Uterus (tissue), 4 donors: ENCODE data around the gene PRSS22. TPM values are rescaled to one million over a fixed set of nuclear protein-coding genes. Genes with fewer than 3 reads are reported as not detected.

ENCODE experiments used
- DNase-seq, 2 donors: peaks; one replicate each; pipeline ENCODE4 v3.0.0-alpha.2; 2019 to 2020
- H3K27ac ChIP-seq, 2 donors: fragments of 200-600 bp; sonication (generic); 1 replicate in 1 of 2; 2 replicates in 1 of 2; pipeline ENCODE4 v1.5.1; 2016 to 2018
- H3K27me3 ChIP-seq, 2 donors: fragments of 200-600 bp; sonication (generic); one replicate each; pipeline ENCODE4 v1.5.1; 2018 to 2019; ENCODE audit warnings: control low read depth in 1 of 2
- H3K36me3 ChIP-seq, 2 donors: fragments of 200-600 bp; sonication (generic); one replicate each; pipeline ENCODE4 v1.5.1; 2019; ENCODE audit warnings: control low read depth in 1 of 2
- H3K4me1 ChIP-seq, 2 donors: fragments of 200-600 bp; sonication (generic); one replicate each; pipeline ENCODE4 v1.5.1; 2018 to 2019; ENCODE audit warnings: control low read depth in 1 of 2
- H3K4me3 ChIP-seq, 2 donors: fragments of 200-600 bp; sonication (generic); 1 replicate in 1 of 2; 2 replicates in 1 of 2; pipeline ENCODE4 v1.5.1; 2018 to 2019; ENCODE audit warnings: mild to moderate bottlenecking in 1 of 2
- H3K9me3 ChIP-seq, 2 donors: fragments of 200-600 bp; sonication (generic); one replicate each; pipeline ENCODE4 v1.5.1; 2019; ENCODE audit warnings: control low read depth in 1 of 2
- CTCF ChIP-seq, 4 experiments: fragments of 200-600 bp in 2 of 4; fragments of 450-650 bp in 2 of 4; sonication (generic) in 2 of 4; IDR thresholded peaks; one replicate each; pipeline ENCODE4 v1.5.1; 2016 to 2019; ENCODE audit warnings: antibody characterized with exemption in 4 of 4, mild to moderate bottlenecking in 2 of 4, moderate library complexity in 1 of 4
- POLR2A ChIP-seq, 2 donors: fragments of 450-650 bp; IDR thresholded peaks; one replicate each; pipeline ENCODE4 v1.6.1; 2016; ENCODE audit warnings: antibody characterized with exemption in 2 of 2, mild to moderate bottlenecking in 1 of 2, moderate library complexity in 1 of 2
- intact Hi-C: fragments of 100-400 bp; cut with DNase I; formaldehyde crosslinking; loops from one replicate; pipeline ENCODE4 v1.15.1; 2023; ENCODE audit warnings: low total_unique reads
- total RNA-seq, 4 donors: library from RNA; depleted of rRNA in 3 of 4; stranded (reverse); fragments of >200 nt in 3 of 4; gene quantifications; one replicate each; pipeline versions ENCODE4 v1.1.0 to v1.2.4, GENCODE V29; 2014 to 2023
- donor health status: DM: yes; HTN: yes; CAD: no.

The PRSS22 gene
- total RNA-seq, 4 donors from 2014 or later, result 0.46 to 2.4 TPM; not detected in 2

DNA sequence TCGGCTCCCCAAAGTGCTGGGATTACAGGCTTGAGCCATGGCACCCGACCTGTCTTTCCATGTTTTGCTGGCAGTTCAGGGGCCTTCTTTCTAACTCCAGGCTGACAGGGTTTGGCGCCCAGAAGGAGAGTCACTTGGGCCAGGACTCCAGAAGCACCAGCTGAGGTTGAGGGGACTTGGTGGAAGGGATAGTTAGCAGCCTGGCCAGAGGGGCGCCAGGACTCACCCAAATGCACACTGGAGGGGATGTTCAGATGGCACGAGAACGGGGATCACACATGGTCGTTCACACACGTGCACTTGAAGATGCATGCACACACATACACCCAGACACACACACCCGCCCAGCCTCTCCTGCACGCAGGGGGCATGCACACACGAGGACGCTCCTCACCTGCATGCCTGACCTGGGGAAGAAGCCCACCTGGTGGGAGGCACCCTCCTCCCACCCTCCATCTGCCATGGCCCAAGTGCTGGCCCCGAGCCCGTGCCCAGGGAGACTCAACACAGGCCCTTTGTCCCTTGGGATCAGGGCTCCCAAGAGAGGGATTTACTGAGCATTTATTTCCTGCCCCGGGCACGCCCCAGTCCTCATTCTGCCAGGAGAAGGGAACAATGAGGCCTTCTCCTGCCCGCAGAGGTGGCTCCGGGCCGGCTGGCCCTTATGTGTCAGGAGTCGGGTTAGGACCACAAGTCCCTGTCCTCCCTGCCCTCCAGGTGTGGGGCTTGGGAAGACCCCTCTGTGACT lies 43.2 kb downstream of the PRSS22 start:
- Histone ChIP-seq H3K27ac (no peak overlapping the region), H3K36me3 (no peaks in the 10 kb centered on the region), H3K9me3 (no peaks in the 10 kb centered on the region), H3K27me3 (no peaks in the 10 kb centered on the region), H3K4me3 (no peak overlapping the region), H3K4me1 (no peaks in the 10 kb centered on the region)
- TF ChIP-seq POLR2A (IDR thresholded peaks at IDR 0.05), result no peak
- no peak for TF ChIP-seq CTCF (IDR thresholded peaks at IDR 0.05)
- intact Hi-C loops, result no loop called here
- DNase-seq, result no peak

- H3K27ac ChIP-seq, result no peak overlapping the region
- no peak overlapping the region for H3K4me3 ChIP-seq
- intact Hi-C loops, result no loop called here
- no peaks in the 10 kb centered on the region for H3K9me3 ChIP-seq
- no peak for DNase-seq
- H3K4me1 ChIP-seq, result no peaks in the 10 kb centered on the region
- no peaks in the 10 kb centered on the region for H3K27me3 ChIP-seq
- TF ChIP-seq POLR2A (IDR thresholded peaks at IDR 0.05), result no peak
- H3K36me3 ChIP-seq, result no peaks in the 10 kb centered on the region
Measured at GRCh38 chr16:2813771-2814221, 44.2 kb downstream of the PRSS22 start.

GRCh38 chr16:2811703-2812471 lies 46.1 kb downstream of the PRSS22 start:
- H3K27me3 ChIP-seq, result no peaks in the 10 kb centered on the region
- H3K4me1 ChIP-seq, result no peaks in the 10 kb centered on the region
- H3K36me3 ChIP-seq, result no peaks in the 10 kb centered on the region
- H3K9me3 ChIP-seq, result no peaks in the 10 kb centered on the region
- H3K27ac ChIP-seq, result no peak overlapping the region
- no peak for DNase-seq
- intact Hi-C loops, result no loop called here
- H3K4me3 ChIP-seq, result no peak overlapping the region
- TF ChIP-seq POLR2A (IDR thresholded peaks at IDR 0.05) (no peak), CTCF (IDR thresholded peaks at IDR 0.05) (no peak)

GRCh38 chr16:2810651-2811050 lies 47.3 kb downstream of the PRSS22 start:
- Histone ChIP-seq H3K4me3 (no peak overlapping the region), H3K4me1 (no peaks in the 10 kb centered on the region), H3K27me3 (no peaks in the 10 kb centered on the region), H3K9me3 (no peaks in the 10 kb centered on the region), H3K36me3 (no peaks in the 10 kb centered on the region), H3K27ac (no peak overlapping the region)
- intact Hi-C loops, result no loop called here
- TF ChIP-seq CTCF (IDR thresholded peaks at IDR 0.05) (no peak), POLR2A (IDR thresholded peaks at IDR 0.05) (no peak)
- no peak for DNase-seq

- H3K9me3 ChIP-seq, result peaks cover 0 to 1% of the 10 kb centered on the region in 2 donors
- no peaks in the 10 kb centered on the region for H3K27me3 ChIP-seq
- no peaks in the 10 kb centered on the region for H3K4me1 ChIP-seq
- intact Hi-C loops, result no loop called here
- no peaks in the 10 kb centered on the region for H3K36me3 ChIP-seq
- H3K27ac ChIP-seq, result no peak overlapping the region
- no peak for TF ChIP-seq POLR2A (IDR thresholded peaks at IDR 0.05)
- TF ChIP-seq CTCF (IDR thresholded peaks at IDR 0.05), result no peak
- no peak overlapping the region for H3K4me3 ChIP-seq
- no peak for DNase-seq
Measured at GRCh38 chr16:2809149-2809760, 48.7 kb downstream of the PRSS22 start.
